GM21576 (cell line): ENCODE data around the gene COBL.
"Not testable (repeated sequence)": the region's sequence is repeated elsewhere in the genome, so short reads cannot be mapped to it uniquely, and the experiment has no call there.

Experiments used
- ATAC-seq: cut with Tn5 transposase; IDR thresholded peaks from one replicate; pipeline ENCODE4 v1.9.1; 2021; ENCODE audit warnings: mild to moderate bottlenecking, moderate library complexity; ENCODE audit not compliant: unreplicated experiment

The COBL gene

DNA sequence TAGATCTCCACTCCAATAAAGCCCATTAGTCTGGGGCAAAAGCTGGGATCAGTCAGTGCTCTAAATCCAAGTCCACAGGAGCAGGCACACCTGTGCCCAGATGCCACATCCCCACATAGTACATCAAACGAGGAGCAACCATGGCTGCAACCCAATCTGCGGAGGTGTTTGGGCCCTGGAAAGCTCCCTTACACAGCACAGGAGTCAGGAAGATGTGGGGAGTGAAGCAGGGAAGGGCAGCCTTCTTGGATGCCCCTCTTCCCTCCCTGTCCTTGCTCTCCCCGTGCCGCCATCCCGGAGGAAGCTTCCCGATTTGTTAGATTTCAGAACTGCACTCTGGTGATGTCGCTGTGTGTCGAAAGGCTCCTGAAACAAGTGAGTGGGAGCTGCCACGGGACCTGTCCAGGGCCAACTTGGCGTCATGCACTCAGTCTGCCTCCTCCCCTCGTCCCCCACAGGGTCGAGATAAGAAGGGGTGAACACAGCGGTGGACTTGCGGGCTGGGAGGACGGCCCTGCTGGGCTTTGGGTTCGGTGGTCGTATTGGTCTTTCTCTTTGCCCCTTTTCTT lies 303.3 kb downstream of the COBL start:
- no peak for ATAC-seq

DNA sequence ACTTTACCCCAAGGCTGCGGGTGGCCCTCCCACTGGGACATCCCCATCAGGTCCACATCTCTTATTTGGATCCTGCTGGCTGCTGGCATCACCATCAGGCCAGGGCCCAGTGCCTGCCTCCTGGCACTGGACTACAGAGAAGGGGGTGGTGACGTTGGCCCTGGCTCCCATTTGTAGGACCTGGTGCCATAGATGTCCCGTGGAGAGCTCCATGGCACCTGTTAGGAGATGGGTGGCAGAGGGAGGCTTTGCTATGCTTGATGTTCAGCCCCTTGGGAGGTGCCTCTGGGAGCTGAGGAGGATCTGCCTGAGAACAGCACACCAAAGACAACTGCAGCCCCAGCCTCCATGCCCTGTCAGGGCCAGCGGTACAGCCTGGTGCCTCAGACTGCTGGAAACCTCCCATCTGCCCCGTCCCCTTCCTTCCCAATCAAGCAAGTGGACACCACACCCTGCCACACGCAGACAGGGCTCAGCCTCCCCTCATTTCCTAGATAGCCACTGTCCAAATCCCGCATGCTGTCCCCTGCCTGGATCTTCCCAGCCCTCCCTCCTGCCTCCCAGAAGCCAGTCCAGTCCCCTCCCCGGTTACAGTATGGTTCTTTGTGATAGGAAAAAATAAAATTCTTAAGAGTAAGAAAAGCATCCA lies 303.9 kb downstream of the COBL start:
- ATAC-seq = no peak

- no peak for ATAC-seq
Measured at GRCh38 chr7:51011710-51012350, 304.8 kb downstream of the COBL start.

DNA sequence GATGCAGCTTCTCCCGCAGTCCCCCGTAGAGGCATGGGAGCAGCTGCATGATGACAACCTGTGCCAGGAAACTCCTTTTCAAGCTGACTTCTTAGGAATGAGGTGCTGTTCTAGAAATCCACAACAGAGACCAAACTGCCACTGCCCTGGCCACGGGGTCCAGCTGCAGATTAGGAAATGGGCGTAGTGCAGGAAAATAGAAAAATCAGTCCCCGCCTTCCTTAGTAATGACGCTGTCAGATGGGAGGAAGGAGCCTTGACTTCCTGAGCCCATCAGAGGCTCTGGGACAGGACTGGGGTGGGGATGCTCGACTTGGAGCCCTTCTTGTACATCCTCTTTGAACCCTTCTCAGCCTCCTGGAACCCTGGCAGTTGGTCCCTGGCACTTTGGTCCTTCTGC lies 306.1 kb downstream of the COBL start:
- no peak for ATAC-seq

DNA sequence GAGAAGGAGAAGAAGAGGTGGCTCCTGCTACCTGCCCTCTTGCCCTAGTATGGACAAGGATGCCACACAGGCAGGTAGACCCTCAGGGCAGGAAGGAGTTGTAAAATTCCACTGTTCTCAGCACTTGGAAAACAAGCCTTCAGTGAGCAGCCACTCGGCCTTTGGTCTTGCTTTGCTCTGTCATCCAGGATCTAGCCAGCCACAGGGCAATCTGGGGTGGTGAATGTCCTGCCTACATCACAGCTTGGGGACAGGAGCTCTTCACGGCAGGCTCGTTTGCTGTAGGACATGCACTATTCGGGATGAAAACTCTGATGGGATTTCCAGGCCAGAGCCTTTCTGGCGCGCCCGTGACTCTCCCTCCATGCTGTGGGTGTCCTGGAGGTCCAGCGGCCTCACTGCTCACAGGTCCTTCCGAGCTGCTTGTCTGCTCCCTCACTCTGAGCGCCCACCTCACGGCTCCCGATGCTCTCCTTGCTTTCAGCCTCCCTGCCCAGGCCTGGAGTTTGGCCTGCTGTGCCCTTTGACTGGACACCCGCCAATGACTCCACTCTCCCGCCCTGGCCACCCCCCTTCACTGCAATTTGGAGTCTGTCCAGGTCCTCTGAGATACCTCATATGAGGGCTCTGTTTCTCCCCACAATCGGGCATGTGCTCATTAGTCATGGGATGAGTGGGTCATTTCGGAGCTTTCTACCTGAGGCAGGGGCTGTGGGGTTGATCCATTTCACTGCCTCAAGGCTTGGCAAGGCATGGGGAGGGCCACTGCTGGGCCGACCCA lies 306.7 kb downstream of the COBL start:
- no peak for ATAC-seq

GRCh38 chr7:51007551-51008505 lies 308.8 kb downstream of the COBL start:
- no peak for ATAC-seq

DNA sequence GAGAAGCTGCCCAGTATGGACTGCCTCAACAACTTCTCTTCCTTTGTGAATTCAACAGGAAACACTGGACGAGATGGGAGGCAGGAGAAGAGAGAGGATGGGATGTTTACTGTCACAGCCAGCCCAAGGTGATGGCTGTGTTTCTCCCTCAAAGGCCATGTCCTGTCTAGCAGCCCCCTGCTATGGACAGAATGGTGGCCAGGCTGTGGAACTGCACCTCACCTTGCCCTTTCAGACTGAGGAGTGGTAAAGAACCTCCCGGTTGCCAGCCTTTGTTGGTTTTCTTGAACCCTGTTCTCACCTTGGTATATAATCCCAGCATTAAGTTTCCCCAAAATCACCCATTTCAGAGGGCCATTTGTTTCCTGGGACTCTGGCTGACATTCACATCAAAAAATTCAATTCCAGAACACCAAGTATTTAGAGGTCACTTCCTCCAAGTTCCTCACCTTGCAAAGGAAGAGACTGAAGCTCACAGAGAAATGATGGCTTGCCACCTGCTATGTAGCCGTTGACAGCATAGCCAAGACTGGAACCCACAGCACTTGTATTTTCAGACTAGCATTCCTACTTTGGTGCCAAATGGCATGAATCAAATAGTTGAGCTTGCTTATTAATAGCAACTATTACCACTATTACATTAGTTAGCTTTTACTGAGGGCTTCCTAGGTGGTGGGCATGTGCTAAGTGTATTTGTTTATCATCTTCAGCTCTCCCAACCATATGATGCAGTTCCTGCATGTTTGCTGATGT lies 309.9 kb downstream of the COBL start:
- ATAC-seq = no peak

DNA sequence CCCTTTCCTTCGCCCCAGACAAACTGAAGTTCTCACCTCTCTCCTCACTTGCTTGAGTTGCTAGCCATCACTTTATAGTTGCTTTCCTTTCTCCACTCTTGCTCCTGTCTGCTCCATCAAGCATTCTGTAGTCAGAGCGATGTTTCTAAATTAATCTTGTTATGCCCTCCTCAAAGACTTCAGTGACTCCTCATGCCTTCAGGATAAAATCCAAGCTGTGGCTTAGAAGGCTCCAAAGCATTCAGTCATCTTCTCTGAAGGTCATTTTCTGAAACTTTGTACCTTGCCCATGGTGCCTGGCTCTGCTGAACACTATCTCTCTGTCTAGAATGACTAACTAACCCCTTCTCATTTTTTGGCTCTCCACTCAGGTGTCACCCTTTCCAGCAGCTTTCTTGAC lies 311.5 kb downstream of the COBL start:
- ATAC-seq = no peak

DNA sequence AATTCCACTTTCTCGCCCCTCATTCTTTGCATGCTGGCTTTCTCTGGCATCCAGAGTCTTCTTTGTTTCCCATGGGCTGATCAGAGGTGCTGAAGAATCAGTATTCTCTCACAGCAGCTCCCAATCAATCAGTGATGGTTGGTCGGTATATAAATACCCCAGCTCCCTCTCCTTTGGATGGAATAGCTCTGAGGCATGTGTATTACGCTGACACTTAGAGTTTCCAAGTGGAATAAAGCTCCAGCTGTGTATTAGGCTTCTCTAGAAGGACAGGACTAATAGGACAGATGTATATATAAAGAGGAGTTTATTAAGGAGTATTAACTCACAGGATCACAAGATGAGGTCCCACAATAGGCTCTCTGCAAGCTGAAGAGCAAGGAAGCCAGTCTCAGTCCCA lies 315.7 kb downstream of the COBL start:
- ATAC-seq = no peak

GRCh38 chr7:50994753-50995319 lies 321.8 kb downstream of the COBL start:
- ATAC-seq = no peak

- not testable (repeated sequence) for ATAC-seq
Measured at GRCh38 chr7:50990214-50990613, 326.4 kb downstream of the COBL start.

DNA sequence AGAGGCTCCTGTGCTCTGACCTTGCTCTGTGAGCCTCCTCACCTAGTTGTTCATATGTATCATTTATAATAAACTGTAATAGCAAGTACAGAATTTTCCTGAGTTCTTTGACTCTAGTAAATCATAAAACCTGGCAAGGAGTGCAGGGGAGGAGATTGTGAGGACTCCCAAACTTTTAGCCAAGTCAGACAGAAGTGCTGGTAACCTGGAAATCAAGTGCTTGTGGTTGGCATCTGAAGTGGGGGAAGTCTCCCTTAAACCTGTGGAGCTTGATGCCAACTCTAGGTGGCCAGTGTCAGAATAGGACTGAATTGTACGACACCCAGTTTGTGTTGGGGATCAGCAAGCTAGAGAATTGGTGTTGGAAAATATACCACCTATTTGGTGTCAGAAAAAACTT lies 327.6 kb downstream of the COBL start:
- no peak for ATAC-seq

DNA sequence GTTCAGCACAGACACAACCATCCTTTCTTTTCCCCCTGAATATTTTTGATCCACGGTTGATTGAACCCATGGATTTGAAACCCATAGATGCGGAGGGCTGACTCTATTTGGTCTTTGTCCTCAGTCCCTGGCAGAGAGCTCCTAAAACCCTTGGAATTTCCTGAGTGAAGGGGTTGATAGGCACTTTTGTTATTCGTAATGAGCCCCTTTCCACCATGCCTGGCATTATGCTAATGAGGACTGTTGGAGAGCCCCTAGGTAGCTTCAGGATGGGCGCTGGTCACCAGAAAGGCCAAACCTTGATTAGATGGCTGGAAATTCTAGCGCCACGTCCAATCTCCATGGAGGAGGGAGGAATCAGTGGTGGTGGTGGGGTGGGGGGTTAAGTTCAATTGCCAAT lies 328.1 kb downstream of the COBL start:
- ATAC-seq = no peak

- no peak for ATAC-seq
Measured at GRCh38 chr7:50985096-50985495, 331.5 kb downstream of the COBL start.

GRCh38 chr7:50983850-50984249 lies 332.8 kb downstream of the COBL start:
- ATAC-seq = no peak

- no peak for ATAC-seq
Measured at GRCh38 chr7:50982626-50983025, 334.0 kb downstream of the COBL start.

GRCh38 chr7:50981743-50982142 lies 334.9 kb downstream of the COBL start:
- no peak for ATAC-seq

DNA sequence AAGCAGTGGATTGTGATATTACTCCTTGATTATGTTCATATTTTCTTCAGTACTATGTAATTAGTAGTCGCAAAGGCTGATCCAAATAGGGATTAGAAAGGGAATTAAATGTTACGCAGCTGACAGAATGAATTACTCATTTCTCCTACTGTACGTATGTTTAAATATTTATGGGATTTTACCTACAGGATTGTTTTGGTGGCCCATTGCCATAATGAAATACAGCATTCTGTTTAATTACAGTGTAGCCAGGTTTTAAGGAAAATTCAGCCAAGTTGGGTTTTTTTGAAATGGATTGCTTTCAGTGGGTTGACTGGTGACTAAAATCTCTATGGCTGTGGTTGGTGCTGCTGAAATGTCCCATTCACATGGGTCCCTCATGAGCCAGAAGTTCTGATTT lies 336.2 kb downstream of the COBL start:
- no peak for ATAC-seq

DNA sequence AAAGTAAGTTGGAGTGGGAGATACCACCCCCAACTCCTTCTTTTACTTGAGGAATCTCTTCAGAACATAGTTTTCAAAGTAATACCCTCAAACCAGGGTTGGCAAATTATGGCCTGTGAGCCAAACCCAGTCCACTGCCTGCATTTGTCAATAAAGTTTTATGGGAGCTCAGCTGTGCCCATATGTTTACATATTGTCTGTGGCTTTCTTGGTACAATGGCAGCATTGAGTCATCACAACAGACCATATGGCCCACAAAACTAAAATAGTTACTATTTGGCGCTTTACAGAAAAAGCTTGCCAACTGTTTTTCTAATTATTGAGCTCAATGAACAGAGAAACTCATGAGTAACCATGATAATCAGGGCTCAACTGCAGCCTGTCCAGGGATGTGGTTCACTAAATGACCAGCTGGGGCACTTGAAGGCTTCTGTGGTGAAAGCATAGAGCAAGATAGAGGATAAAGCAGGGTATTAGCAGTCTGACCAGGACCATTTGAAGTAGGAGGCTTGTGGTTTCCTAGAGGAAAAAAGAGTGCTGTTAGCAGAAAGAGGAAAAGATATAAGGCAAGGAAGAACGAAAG lies 337.9 kb downstream of the COBL start:
- ATAC-seq = no peak
